Measurements from ENCODE around the gene GRIP2. TPM values are rescaled to one million over a fixed set of nuclear protein-coding genes. Genes with fewer than 3 reads are reported as not detected.

GRIP2 gene
- polyA plus RNA-seq, 3 donors = not detected

- Mint-ChIP-seq H3K4me1 (no peaks in the 10 kb centered on the region), H3K27ac (no peak overlapping the region), H3K27me3 (ENCODE audit: low read depth in 3 of 3) (peaks cover 5 to 8% (median 8%) of the 10 kb centered on the region in 3 donors), H3K36me3 (no peaks in the 10 kb centered on the region), H3K4me3 (no peak overlapping the region), H3K9me3 (peaks cover 2 to 10% (median 4%) of the 10 kb centered on the region in 7 donors)
- TF ChIP-seq CTCF (IDR thresholded peaks at IDR 0.05) = no peak
- no peak overlapping the region for H3K4me3 ChIP-seq (replicated peaks in 1 of 3; ENCODE audit: low read depth in 2 of 3, low read length in 3 of 3)
- H3K9ac ChIP-seq (ENCODE audit: insufficient read depth, low read length, poor library complexity, severe bottlenecking) = no peak overlapping the region
- intact Hi-C loops (cut with micrococcal nuclease) = no loop called here
- H3K27me3 ChIP-seq (ENCODE audit: control insufficient read depth in 2 of 2, insufficient read depth in 2 of 2, low read length in 2 of 2) = no peaks in the 10 kb centered on the region
- DNase-seq = no peak
- H4K20me1 ChIP-seq (ENCODE audit: insufficient read depth, low read length) = no peaks in the 10 kb centered on the region
- H3K27ac ChIP-seq (ENCODE audit: low read depth in 1 of 2, low read length in 2 of 2) = no peak overlapping the region
- WGBS (ENCODE audit: insufficient coverage) = 76% methylated on average over 12 of the region's 13 CpGs
- H3K9me3 ChIP-seq (replicated peaks in 1 of 2; ENCODE audit: control insufficient read depth in 1 of 2, insufficient read depth in 1 of 2, low read length in 2 of 2) = peaks cover under 1 to 5% of the 10 kb centered on the region in 2 donors
- H3K4me2 ChIP-seq (replicated peaks; ENCODE audit: extremely low read depth, low read length, poor library complexity, severe bottlenecking) = no peak overlapping the region
- H3K79me2 ChIP-seq (ENCODE audit: insufficient read depth, low read length) = no peaks in the 10 kb centered on the region
- H2AFZ ChIP-seq (ENCODE audit: insufficient read depth, low read depth, low read length, poor library complexity, severe bottlenecking) = no peak overlapping the region
- no peaks in the 10 kb centered on the region for H3K36me3 ChIP-seq (replicated peaks in 1 of 2; ENCODE audit: control insufficient read depth in 1 of 2, insufficient read depth in 2 of 2, low read length in 2 of 2)
- no peaks in the 10 kb centered on the region for H3K4me1 ChIP-seq (ENCODE audit: control insufficient read depth in 1 of 2, insufficient read depth in 2 of 2, low read length in 2 of 2)
These were observed 32.8 kb downstream of the GRIP2 start for GRCh38 chr3:14507305-14507741.

- DNase-seq = no peak
- Histone ChIP-seq H3K79me2 (ENCODE audit: insufficient read depth, low read length) (no peaks in the 10 kb centered on the region), H3K4me3 (replicated peaks in 1 of 3; ENCODE audit: low read depth in 2 of 3, low read length in 3 of 3) (no peak overlapping the region), H3K4me2 (replicated peaks; ENCODE audit: extremely low read depth, low read length, poor library complexity, severe bottlenecking) (no peak overlapping the region), H3K36me3 (replicated peaks in 1 of 2; ENCODE audit: control insufficient read depth in 1 of 2, insufficient read depth in 2 of 2, low read length in 2 of 2) (no peaks in the 10 kb centered on the region), H3K27me3 (ENCODE audit: control insufficient read depth in 2 of 2, insufficient read depth in 2 of 2, low read length in 2 of 2) (no peaks in the 10 kb centered on the region), H2AFZ (ENCODE audit: insufficient read depth, low read depth, low read length, poor library complexity, severe bottlenecking) (no peak overlapping the region), H3K27ac (ENCODE audit: low read depth in 1 of 2, low read length in 2 of 2) (no peak overlapping the region), H4K20me1 (ENCODE audit: insufficient read depth, low read length) (no peaks in the 10 kb centered on the region), H3K9ac (ENCODE audit: insufficient read depth, low read length, poor library complexity, severe bottlenecking) (no peak overlapping the region), H3K9me3 (replicated peaks in 1 of 2; ENCODE audit: control insufficient read depth in 1 of 2, insufficient read depth in 1 of 2, low read length in 2 of 2) (peaks cover 4 to 9% of the 10 kb centered on the region in 2 donors), H3K4me1 (ENCODE audit: control insufficient read depth in 1 of 2, insufficient read depth in 2 of 2, low read length in 2 of 2) (no peaks in the 10 kb centered on the region)
- Mint-ChIP-seq H3K27ac (no peak overlapping the region), H3K4me1 (no peaks in the 10 kb centered on the region), H3K4me3 (no peak overlapping the region), H3K36me3 (no peaks in the 10 kb centered on the region), H3K27me3 (ENCODE audit: low read depth in 3 of 3) (peaks cover 5 to 8% (median 8%) of the 10 kb centered on the region in 3 donors), H3K9me3 (peaks cover 5 to 15% (median 7%) of the 10 kb centered on the region in 7 donors)
- 88% methylated on average over 10 of the region's 15 CpGs for WGBS (ENCODE audit: insufficient coverage)
- intact Hi-C loops (cut with micrococcal nuclease) = no loop called here
- no peak for TF ChIP-seq CTCF (IDR thresholded peaks at IDR 0.05)
These were observed 33.4 kb downstream of the GRIP2 start for GRCh38 chr3:14506626-14507304.

Measured in CD14-positive monocyte (primary cell).